Measurements from ENCODE around the gene RAD17.

DNA sequence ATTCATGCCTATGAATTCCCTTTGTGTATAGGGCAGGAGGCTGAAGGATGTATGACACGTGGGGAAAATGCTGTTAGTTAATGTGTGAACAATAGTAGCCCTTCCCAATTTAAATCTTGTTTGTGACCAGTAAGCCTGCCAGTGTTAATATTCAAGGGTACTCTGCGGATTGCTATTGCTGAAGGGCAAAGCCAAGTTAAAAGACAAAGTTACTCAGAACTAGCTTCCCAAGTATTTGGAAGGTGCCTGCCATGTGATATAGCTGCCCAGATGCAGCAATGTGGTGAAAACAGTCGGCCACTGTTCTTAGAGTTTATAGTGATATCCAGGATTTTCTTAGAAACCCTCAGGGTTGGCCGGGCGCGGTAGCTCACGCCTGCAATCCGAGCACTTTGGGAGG lies 79.9 kb downstream of the RAD17 start:
- TF ChIP-seq CTCF (IDR thresholded peaks at IDR 0.05; ENCODE audit: insufficient read depth, low read length, poor library complexity, severe bottlenecking) (no peak), EZH2phosphoT487 (conservative IDR thresholded peaks at IDR 0.05; ENCODE audit: low read length) (no peak)

All from SU-DHL-6 (cell line).